AG04449 (cell line): ENCODE results near the gene CSTF3.

ENCODE experiments used
- CTCF ChIA-PET: fragments of 350-600 bp; formaldehyde crosslinking; extraction: SDS; loops from one replicate; lab custom pipeline; 2021; ENCODE audit warnings: antibody characterized with exemption; lab: Yijun Ruan, JAX
- POLR2A ChIA-PET: fragments of 400-600, 350-600 bp; formaldehyde crosslinking; extraction: SDS; loops from one replicate; lab custom pipeline; 2020; ENCODE audit warnings: antibody characterized with exemption, inconsistent platforms; lab: Yijun Ruan, JAX
- DNase-seq: peaks from one replicate; pipeline ENCODE4 v3.0.0-alpha.2; 2010; ENCODE audit warnings: low read depth, low spot score
- H3K4me3 ChIP-seq: 2 replicates; pipeline ENCODE4 v1.5.1; 2011; ENCODE audit warnings: low read depth, mild to moderate bottlenecking, control low read depth, low read length
- CTCF ChIP-seq: IDR thresholded peaks from one replicate; pipeline ENCODE4 v1.5.1; 2011; ENCODE audit warnings: mild to moderate bottlenecking, moderate library complexity, low read length, control low read depth, inconsistent platforms; ENCODE audit not compliant: insufficient read depth; ENCODE audit errors: missing control alignments

The CSTF3 gene

GRCh38 chr11:33110083-33110482 is 51.2 kb downstream of the CSTF3 start:
- DNase-seq: no peak
- ChIA-PET POLR2A (interaction anchor here (0.5 kb wide), 1 partner anchor 232 kb away, joined by 3 read pairs; no protein-coding TSS in a partner anchor), CTCF (no interaction called here)
- TF ChIP-seq CTCF: no peak
- no peak overlapping the region for H3K4me3 ChIP-seq

- ChIA-PET POLR2A (no interaction called here), CTCF (no interaction called here)
- no peak overlapping the region for H3K4me3 ChIP-seq
- DNase-seq: no peak
- TF ChIP-seq CTCF: no peak
Observed at GRCh38 chr11:33109294-33109895, 51.9 kb downstream of the CSTF3 start.

GRCh38 chr11:33103836-33104235 is 57.4 kb downstream of the CSTF3 start:
- CTCF ChIA-PET: no interaction called here

GRCh38 chr11:33094157-33094556 is 67.1 kb downstream of the CSTF3 start:
- POLR2A ChIA-PET: no interaction called here
- no peak for DNase-seq
- H3K4me3 ChIP-seq: no peak overlapping the region
- no peak for TF ChIP-seq CTCF
- CTCF ChIA-PET: no interaction called here

More at GRCh38 chr11:33103836-33104235, 57.4 kb downstream of the CSTF3 start:
- DNase-seq: no peak
- TF ChIP-seq CTCF: no peak
- H3K4me3 ChIP-seq: no peak overlapping the region
- POLR2A ChIA-PET: no interaction called here

- no peak overlapping the region for H3K4me3 ChIP-seq
- ChIA-PET CTCF (interaction anchor here (1.2 kb wide), 1 partner anchor 9 kb away, joined by 3 read pairs; no protein-coding TSS in a partner anchor), POLR2A (no interaction called here)
- no peak for DNase-seq
- TF ChIP-seq CTCF: no peak
Observed at GRCh38 chr11:33089776-33090175, 71.5 kb downstream of the CSTF3 start.

GRCh38 chr11:33086017-33086416 is 75.3 kb downstream of the CSTF3 start:
- ChIA-PET POLR2A (no interaction called here), CTCF (interaction anchor here (1.3 to 2.5 kb wide), 3 partner anchors 20 to 127 kb away, joined by 3 to 13 read pairs (median 5); partner anchors contain the start of gene TCP11L1)
- no peak for TF ChIP-seq CTCF
- DNase-seq: no peak
- H3K4me3 ChIP-seq: no peak overlapping the region
